PFSK-1 (cell line): Measurements from ENCODE around the gene LCN1.

ENCODE experiments used
- FOXP2 ChIP-seq: optimal IDR thresholded peaks from 2 replicates; pipeline ENCODE3; 2011; ENCODE audit warnings: borderline replicate concordance, control low read depth, inconsistent platforms; ENCODE audit not compliant: insufficient read depth; ENCODE audit errors: extremely low read length, extremely low read depth
- POLR2AphosphoS5 ChIP-seq: IDR thresholded peaks from 2 replicates; pipeline ENCODE4 v1.6.1; 2012; ENCODE audit warnings: low read depth, mild to moderate bottlenecking, control low read depth, low read length, moderate library complexity
- REST ChIP-seq, 2 experiments: IDR thresholded peaks; 2 replicates each; pipeline versions ENCODE4 v1.6.1 to v1.8.0; 2011 to 2012; ENCODE audit warnings: low read depth in 2 of 2, low read length in 2 of 2, control low read depth in 1 of 2, inconsistent platforms in 1 of 2, mild to moderate bottlenecking in 1 of 2, moderate library complexity in 1 of 2; ENCODE audit not compliant: insufficient read depth in 1 of 2
- SIN3A ChIP-seq: IDR thresholded peaks from 2 replicates; pipeline ENCODE4 v1.6.1; 2012; ENCODE audit warnings: mild to moderate bottlenecking, low read length, moderate library complexity, borderline replicate concordance; ENCODE audit not compliant: insufficient read depth
- TAF1 ChIP-seq: IDR thresholded peaks from 2 replicates; pipeline ENCODE4 v1.6.1; 2012; ENCODE audit warnings: low read length, control low read depth, borderline replicate concordance; ENCODE audit not compliant: insufficient read depth

Gene LCN1

GRCh38 chr9:135526089-135526729 lies 5.0 kb downstream of the LCN1 start:
- TF ChIP-seq FOXP2 (no peak), REST (IDR thresholded peaks at IDR 0.05; ENCODE audit: insufficient read depth in 1 of 2, low read depth in 2 of 2, low read length in 2 of 2) (no peak), POLR2AphosphoS5 (no peak), TAF1 (no peak), SIN3A (no peak)

GRCh38 chr9:135526730-135527571 lies 5.7 kb downstream of the LCN1 start:
- TF ChIP-seq TAF1 (no peak), FOXP2 (no peak), SIN3A (no peak), REST (IDR thresholded peaks at IDR 0.05; ENCODE audit: insufficient read depth in 1 of 2, low read depth in 2 of 2, low read length in 2 of 2) (no peak), POLR2AphosphoS5 (no peak)

- TF ChIP-seq POLR2AphosphoS5 (no peak), FOXP2 (no peak), TAF1 (no peak), REST (IDR thresholded peaks at IDR 0.05; ENCODE audit: insufficient read depth in 1 of 2, low read depth in 2 of 2, low read length in 2 of 2) (no peak), SIN3A (no peak)
Measured at GRCh38 chr9:135530146-135530545, 8.9 kb downstream of the LCN1 start.

- TF ChIP-seq REST (IDR thresholded peaks at IDR 0.05; ENCODE audit: insufficient read depth in 1 of 2, low read depth in 2 of 2, low read length in 2 of 2) (no peak), POLR2AphosphoS5 (no peak), SIN3A (no peak), TAF1 (no peak), FOXP2 (no peak)
Measured at GRCh38 chr9:135531096-135531495, 9.9 kb downstream of the LCN1 start.
